ENCODE measurements around the gene OPTN. TPM values are rescaled to one million over a fixed set of nuclear protein-coding genes. Genes with fewer than 3 reads are reported as not detected.

The OPTN gene
- polyA plus RNA-seq, 1 donor from 2014 or later: 38.2 TPM

GRCh38 chr10:13103554-13103953, 3.6 kb downstream of the OPTN start:
- Histone ChIP-seq H3K27me3 (ENCODE audit: insufficient read depth, low read depth, low read length) (no peaks in the 10 kb centered on the region), H3F3A (ENCODE audit: insufficient read depth, low read length, poor library complexity, severe bottlenecking) (no peaks in the 10 kb centered on the region), H3K4me2 (ENCODE audit: low read length) (no peak overlapping the region), H3K9me2 (ENCODE audit: insufficient read depth, low read length) (no peaks in the 10 kb centered on the region), H3K9me3 (ENCODE audit: low read length) (no peaks in the 10 kb centered on the region), H3K79me2 (replicated peaks; ENCODE audit: insufficient read depth, low read length) (peaks cover 2% of the 10 kb centered on the region), H3K36me3 (ENCODE audit: insufficient read depth, low read length) (no peaks in the 10 kb centered on the region), H3K4me3 (ENCODE audit: low read length) (no peak overlapping the region), H2AFZ (ENCODE audit: low read depth, low read length) (no peak overlapping the region), H4K20me1 (ENCODE audit: insufficient read depth) (no peaks in the 10 kb centered on the region), H3K9ac (ENCODE audit: low read length) (no peak overlapping the region), H3K27ac (ENCODE audit: low read length) (no peak overlapping the region)
- TF ChIP-seq RAD21 (conservative IDR thresholded peaks at IDR 0.05): no peak
- TF ChIP-seq SMC3 (conservative IDR thresholded peaks at IDR 0.05; ENCODE audit: poor library complexity): no peak
- TF ChIP-seq, protein P1, sequence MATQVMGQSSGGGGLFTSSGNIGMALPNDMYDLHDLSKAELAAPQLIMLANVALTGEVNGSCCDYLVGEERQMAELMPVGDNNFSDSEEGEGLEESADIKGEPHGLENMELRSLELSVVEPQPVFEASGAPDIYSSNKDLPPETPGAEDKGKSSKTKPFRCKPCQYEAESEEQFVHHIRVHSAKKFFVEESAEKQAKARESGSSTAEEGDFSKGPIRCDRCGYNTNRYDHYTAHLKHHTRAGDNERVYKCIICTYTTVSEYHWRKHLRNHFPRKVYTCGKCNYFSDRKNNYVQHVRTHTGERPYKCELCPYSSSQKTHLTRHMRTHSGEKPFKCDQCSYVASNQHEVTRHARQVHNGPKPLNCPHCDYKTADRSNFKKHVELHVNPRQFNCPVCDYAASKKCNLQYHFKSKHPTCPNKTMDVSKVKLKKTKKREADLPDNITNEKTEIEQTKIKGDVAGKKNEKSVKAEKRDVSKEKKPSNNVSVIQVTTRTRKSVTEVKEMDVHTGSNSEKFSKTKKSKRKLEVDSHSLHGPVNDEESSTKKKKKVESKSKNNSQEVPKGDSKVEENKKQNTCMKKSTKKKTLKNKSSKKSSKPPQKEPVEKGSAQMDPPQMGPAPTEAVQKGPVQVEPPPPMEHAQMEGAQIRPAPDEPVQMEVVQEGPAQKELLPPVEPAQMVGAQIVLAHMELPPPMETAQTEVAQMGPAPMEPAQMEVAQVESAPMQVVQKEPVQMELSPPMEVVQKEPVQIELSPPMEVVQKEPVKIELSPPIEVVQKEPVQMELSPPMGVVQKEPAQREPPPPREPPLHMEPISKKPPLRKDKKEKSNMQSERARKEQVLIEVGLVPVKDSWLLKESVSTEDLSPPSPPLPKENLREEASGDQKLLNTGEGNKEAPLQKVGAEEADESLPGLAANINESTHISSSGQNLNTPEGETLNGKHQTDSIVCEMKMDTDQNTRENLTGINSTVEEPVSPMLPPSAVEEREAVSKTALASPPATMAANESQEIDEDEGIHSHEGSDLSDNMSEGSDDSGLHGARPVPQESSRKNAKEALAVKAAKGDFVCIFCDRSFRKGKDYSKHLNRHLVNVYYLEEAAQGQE (IDR thresholded peaks at IDR 0.05; ENCODE audit: borderline replicate concordance): no peak
- no peak for TF ChIP-seq TAF1 (IDR thresholded peaks at IDR 0.05; ENCODE audit: low read depth)
- no peak for TF ChIP-seq MXI1 (conservative IDR thresholded peaks at IDR 0.05; ENCODE audit: poor library complexity, severe bottlenecking)
- TF ChIP-seq EP300 (conservative IDR thresholded peaks at IDR 0.05; ENCODE audit: poor library complexity, severe bottlenecking): no peak
- no peak for TF ChIP-seq EZH2 (IDR thresholded peaks at IDR 0.05; ENCODE audit: borderline replicate concordance, insufficient read depth, low read length, poor library complexity, severe bottlenecking)
- TF ChIP-seq POLR2AphosphoS5 (IDR thresholded peaks at IDR 0.05): no peak
- no peak for TF ChIP-seq CTCF (IDR thresholded peaks at IDR 0.05; ENCODE audit: poor library complexity, severe bottlenecking)

DNA sequence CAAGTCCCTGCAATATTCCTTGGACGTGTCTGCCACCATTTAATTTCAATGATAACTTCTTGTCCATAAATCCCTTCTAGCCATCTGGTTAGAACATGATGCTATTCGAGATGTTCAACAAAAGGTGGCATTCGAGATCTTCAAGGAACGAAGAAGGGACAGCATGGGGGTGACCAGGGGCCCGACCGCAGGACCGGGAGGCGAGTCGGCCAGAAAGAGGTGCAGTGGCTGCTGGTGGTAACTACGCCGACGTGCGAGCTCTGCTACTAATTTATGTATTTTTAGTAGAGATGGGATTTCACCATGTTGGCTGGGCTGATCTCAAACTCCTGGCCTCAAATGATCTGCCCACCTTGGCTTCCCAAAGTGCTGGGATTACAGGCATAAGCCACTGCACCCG, 4.7 kb downstream of the OPTN start:
- H4K20me1 ChIP-seq (ENCODE audit: insufficient read depth): no peaks in the 10 kb centered on the region
- H3K4me3 ChIP-seq (ENCODE audit: low read length): no peak overlapping the region
- no peak for TF ChIP-seq EP300 (conservative IDR thresholded peaks at IDR 0.05; ENCODE audit: poor library complexity, severe bottlenecking)
- TF ChIP-seq SMC3 (conservative IDR thresholded peaks at IDR 0.05; ENCODE audit: poor library complexity): no peak
- TF ChIP-seq RAD21 (conservative IDR thresholded peaks at IDR 0.05): no peak
- TF ChIP-seq CTCF (IDR thresholded peaks at IDR 0.05; ENCODE audit: poor library complexity, severe bottlenecking): no peak
- no peak for TF ChIP-seq POLR2AphosphoS5 (IDR thresholded peaks at IDR 0.05)
- TF ChIP-seq, protein P1 (IDR thresholded peaks at IDR 0.05; ENCODE audit: borderline replicate concordance): no peak
- TF ChIP-seq MXI1 (conservative IDR thresholded peaks at IDR 0.05; ENCODE audit: poor library complexity, severe bottlenecking): no peak
- no peak for TF ChIP-seq TAF1 (IDR thresholded peaks at IDR 0.05; ENCODE audit: low read depth)
- no peak for TF ChIP-seq EZH2 (IDR thresholded peaks at IDR 0.05; ENCODE audit: borderline replicate concordance, insufficient read depth, low read length, poor library complexity, severe bottlenecking)

More for the DNA sequence above, 4.7 kb downstream of the OPTN start:
- no peaks in the 10 kb centered on the region for H3F3A ChIP-seq (ENCODE audit: insufficient read depth, low read length, poor library complexity, severe bottlenecking)
- no peaks in the 10 kb centered on the region for H3K9me3 ChIP-seq (ENCODE audit: low read length)
- peaks cover 2% of the 10 kb centered on the region for H3K79me2 ChIP-seq (replicated peaks; ENCODE audit: insufficient read depth, low read length)
- no peak overlapping the region for H3K4me2 ChIP-seq (ENCODE audit: low read length)
- H3K9me2 ChIP-seq (ENCODE audit: insufficient read depth, low read length): no peaks in the 10 kb centered on the region
- H3K27ac ChIP-seq (ENCODE audit: low read length): no peak overlapping the region
- H3K27me3 ChIP-seq (ENCODE audit: insufficient read depth, low read depth, low read length): no peaks in the 10 kb centered on the region
- no peak overlapping the region for H3K9ac ChIP-seq (ENCODE audit: low read length)
- no peaks in the 10 kb centered on the region for H3K36me3 ChIP-seq (ENCODE audit: insufficient read depth, low read length)
- H2AFZ ChIP-seq (ENCODE audit: low read depth, low read length): no peak overlapping the region
